Retinal pigment epithelial cell (primary cell): ENCODE results near the gene ZNF154.

ENCODE experiments used
- DNase-seq: peaks from one replicate; pipeline ENCODE4 v3.0.0-alpha.2; 2010; ENCODE audit warnings: low read depth
- H3K4me3 ChIP-seq: 2 replicates; pipeline ENCODE4 v1.5.1; 2011; ENCODE audit warnings: mild to moderate bottlenecking, low read length, control low read depth, moderate library complexity
- CTCF ChIP-seq: conservative IDR thresholded peaks from 2 replicates; pipeline ENCODE4 v1.5.1; 2011; ENCODE audit warnings: low read depth, low read length, control low read depth, inconsistent platforms

ZNF154 gene

DNA sequence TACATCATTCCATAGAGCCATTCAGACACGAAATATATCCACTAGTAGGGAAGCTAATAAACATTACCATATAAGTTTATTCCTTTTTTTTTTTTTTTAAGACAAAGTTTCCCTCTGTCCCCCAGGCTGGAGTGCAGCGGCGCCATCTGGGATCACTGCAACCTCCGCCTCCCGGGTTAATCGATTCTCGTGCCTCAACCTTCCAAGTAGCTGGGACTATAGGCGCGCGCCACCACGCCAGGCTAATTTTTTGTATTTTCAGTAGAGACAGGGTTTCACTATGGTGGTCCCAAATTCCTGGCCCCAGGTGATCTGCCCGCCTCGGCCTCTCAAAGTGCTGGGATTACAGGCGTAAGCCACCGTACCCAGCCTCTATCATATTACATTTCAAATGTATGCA lies 612 bp upstream of the ZNF154 start:
- DNase-seq: no peak
- no peak for TF ChIP-seq CTCF
- H3K4me3 ChIP-seq: peak overlapping the region; percentile 81

DNA sequence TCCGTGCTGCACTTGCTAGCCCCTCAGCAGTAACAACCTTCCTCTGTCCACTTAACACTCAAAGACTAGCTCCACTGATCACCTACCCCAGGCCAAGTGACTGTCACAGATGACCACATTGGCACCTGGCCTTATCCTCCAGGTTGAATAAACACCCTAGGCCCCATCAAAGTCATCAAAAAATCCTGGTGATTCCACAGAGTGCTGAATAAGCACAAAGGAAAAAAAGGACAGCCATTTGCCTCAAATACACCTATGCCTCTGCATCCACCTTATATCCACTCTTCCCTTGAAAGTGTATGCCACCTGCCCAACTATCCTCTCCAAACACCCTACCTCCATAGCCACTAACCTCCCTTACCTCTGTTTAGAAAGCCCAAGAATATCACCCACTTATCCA lies 2.7 kb downstream of the ZNF154 start:
- no peak for TF ChIP-seq CTCF
- no peak overlapping the region for H3K4me3 ChIP-seq
- DNase-seq: no peak

DNA sequence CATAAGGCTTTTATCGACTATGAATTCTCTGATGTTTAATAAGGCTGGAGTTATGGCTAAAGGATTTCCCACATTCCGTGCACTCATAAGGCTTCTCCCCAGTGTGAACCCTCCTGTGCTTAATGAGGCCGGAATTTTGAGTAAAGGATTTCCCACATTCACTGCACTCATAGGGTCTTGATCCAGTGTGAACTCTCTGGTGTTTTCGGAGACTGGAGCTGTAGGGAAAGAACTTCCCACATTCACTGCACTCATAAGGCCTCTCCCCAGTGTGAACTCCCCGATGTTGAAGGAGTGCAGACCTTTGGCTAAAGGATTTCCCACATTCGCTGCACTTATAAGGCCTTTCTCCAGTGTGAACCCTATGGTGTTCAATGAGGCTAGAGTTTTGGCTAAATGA lies 7.4 kb downstream of the ZNF154 start:
- H3K4me3 ChIP-seq: no peak overlapping the region
- no peak for DNase-seq
- TF ChIP-seq CTCF: no peak

DNA sequence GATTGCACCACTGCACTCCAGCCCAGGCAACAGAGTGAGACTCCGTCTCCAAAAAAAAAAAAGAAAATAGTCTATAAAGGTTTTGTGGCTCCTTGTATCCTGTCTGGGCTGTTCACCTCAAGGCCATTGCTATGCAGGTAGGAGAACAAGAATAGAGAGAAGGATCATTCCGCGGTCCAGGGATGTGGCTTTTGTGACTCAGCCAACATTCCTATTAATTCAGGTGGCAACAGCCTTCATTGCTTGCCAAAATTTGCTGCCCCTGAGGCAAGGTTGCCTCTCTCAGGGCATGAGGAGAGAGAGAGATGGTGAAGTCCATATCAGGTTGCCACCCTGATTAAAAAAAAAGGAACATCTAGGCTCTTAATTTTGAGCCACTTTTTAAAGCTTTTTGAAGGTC lies 19.3 kb downstream of the ZNF154 start:
- no peak for TF ChIP-seq CTCF
- no peak for DNase-seq
- no peak overlapping the region for H3K4me3 ChIP-seq

DNA sequence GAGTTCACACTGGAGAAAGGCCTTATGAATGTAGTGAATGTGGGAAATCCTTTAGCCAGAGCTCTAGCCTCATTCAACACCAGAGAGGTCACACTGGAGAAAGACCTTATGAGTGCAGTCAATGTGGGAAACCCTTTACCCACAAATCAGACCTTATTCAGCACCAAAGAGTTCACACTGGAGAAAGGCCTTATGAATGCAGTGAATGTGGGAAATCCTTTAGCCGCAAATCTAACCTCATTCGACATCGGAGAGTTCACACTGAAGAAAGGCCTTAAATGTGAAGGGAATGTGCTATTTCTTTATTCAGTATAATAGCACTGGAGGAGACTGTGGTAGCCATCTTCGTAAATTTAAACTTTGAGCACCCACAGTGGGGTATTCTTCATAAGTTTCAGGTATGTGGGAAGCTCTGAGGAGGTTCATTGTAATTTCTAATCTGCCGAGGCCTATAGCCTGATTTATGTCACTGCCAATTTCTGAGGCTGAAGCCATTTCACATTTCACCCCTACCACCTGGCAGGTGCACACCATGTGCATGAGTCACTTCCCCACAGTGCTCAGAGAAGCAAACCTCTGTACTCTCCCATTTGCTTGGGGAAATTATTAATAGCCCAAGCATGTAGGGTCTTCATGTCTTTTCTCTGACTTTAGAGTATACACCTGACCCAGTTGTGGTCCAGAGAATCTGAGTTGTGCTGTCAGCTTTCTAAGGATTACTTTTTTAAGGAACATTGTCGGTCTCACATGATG lies 20.8 kb downstream of the ZNF154 start:
- no peak for DNase-seq
- TF ChIP-seq CTCF: no peak
- H3K4me3 ChIP-seq: no peak overlapping the region

DNA sequence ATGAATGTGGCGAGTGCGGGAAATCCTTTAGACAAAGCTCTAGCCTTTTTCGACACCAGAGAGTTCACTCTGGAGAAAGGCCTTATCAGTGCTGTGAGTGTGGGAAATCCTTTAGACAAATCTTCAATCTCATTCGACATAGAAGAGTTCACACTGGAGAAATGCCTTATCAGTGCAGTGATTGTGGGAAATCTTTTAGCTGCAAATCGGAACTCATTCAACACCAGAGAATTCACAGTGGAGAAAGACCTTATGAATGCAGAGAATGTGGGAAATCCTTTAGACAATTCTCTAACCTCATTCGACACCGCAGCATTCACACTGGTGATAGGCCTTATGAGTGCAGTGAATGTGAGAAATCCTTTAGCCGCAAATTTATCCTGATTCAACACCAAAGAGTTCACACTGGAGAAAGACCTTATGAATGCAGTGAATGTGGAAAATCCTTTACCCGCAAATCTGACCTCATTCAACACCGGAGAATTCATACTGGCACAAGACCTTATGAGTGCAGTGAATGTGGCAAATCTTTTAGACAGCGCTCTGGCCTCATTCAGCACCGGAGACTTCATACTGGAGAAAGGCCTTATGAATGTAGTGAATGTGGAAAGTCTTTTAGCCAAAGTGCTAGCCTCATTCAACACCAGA lies 21.5 kb downstream of the ZNF154 start:
- no peak overlapping the region for H3K4me3 ChIP-seq
- TF ChIP-seq CTCF: no peak
- no peak for DNase-seq

- no peak for TF ChIP-seq CTCF
- DNase-seq: no peak
- H3K4me3 ChIP-seq: no peak overlapping the region
These were observed 22.3 kb downstream of the ZNF154 start for GRCh38 chr19:57686727-57687126.
